Islet precursor cell (in vitro differentiated cells): Measurements from ENCODE around the gene VPS37D.

Experiments
- DNase-seq: peaks from one replicate; pipeline ENCODE4 v3.0.0-alpha.2; 2018

VPS37D gene

GRCh38 chr7:73681031-73681430, 13.4 kb downstream of the VPS37D start:
- no peak for DNase-seq

GRCh38 chr7:73682745-73683055, 15.1 kb downstream of the VPS37D start:
- DNase-seq: no peak

- peak; percentile 99 for DNase-seq
These were observed 15.6 kb downstream of the VPS37D start, which contains the start of the genes BUD23 and DNAJC30 for GRCh38 chr7:73683056-73683787. TSS of gene BUD23 (plus strand) at chr7:73683597. CDS start at chr7:73683626, 29 bp downstream. TSS of gene DNAJC30 (minus strand) at chr7:73683453. CDS start at chr7:73683423, 30 bp downstream.

- no peak for DNase-seq
These were observed 16.4 kb downstream of the VPS37D start for GRCh38 chr7:73683788-73684693.

- no peak for DNase-seq
These were observed 17.7 kb downstream of the VPS37D start for GRCh38 chr7:73685311-73685710.

- no peak for DNase-seq
These were observed 20.7 kb downstream of the VPS37D start for GRCh38 chr7:73688288-73688687.

GRCh38 chr7:73690646-73691045, 23.0 kb downstream of the VPS37D start:
- DNase-seq: no peak

GRCh38 chr7:73696372-73696771, 28.7 kb downstream of the VPS37D start:
- DNase-seq: no peak

- DNase-seq: no peak
These were observed 30.8 kb downstream of the VPS37D start for GRCh38 chr7:73698410-73698809.

- no peak for DNase-seq
These were observed 31.9 kb downstream of the VPS37D start for GRCh38 chr7:73699370-73700068.

- DNase-seq: no peak
These were observed 32.4 kb downstream of the VPS37D start for GRCh38 chr7:73700069-73700423.

- no peak for DNase-seq
These were observed 33.0 kb downstream of the VPS37D start for GRCh38 chr7:73700581-73701134.

- DNase-seq: peak; percentile 91
These were observed 33.8 kb downstream of the VPS37D start for GRCh38 chr7:73701357-73701995.

GRCh38 chr7:73702226-73702625, 34.6 kb downstream of the VPS37D start:
- no peak for DNase-seq

- no peak for DNase-seq
These were observed 35.0 kb downstream of the VPS37D start for GRCh38 chr7:73702665-73703064.

- no peak for DNase-seq
These were observed 35.6 kb downstream of the VPS37D start for GRCh38 chr7:73703225-73703624.

GRCh38 chr7:73703757-73704639, 36.4 kb downstream of the VPS37D start:
- DNase-seq: peak; percentile 90

- DNase-seq: no peak
These were observed 37.3 kb downstream of the VPS37D start for GRCh38 chr7:73704640-73705550.

- no peak for DNase-seq
These were observed 37.9 kb downstream of the VPS37D start for GRCh38 chr7:73705551-73705920.
